ENCODE results near the gene NIM1K. TPM values are rescaled to one million over a fixed set of nuclear protein-coding genes. Genes with fewer than 3 reads are reported as not detected.

The NIM1K gene
- 0.32 and 0.39 TPM in 2 replicates for total RNA-seq
- 0.14 TPM for total RNA-seq (2013)
- polyA plus RNA-seq = 0.13 and 0.33 TPM in 2 replicates
- 0.64 TPM in 1 of 2 replicates, not detected in the other for polyA minus RNA-seq

DNA sequence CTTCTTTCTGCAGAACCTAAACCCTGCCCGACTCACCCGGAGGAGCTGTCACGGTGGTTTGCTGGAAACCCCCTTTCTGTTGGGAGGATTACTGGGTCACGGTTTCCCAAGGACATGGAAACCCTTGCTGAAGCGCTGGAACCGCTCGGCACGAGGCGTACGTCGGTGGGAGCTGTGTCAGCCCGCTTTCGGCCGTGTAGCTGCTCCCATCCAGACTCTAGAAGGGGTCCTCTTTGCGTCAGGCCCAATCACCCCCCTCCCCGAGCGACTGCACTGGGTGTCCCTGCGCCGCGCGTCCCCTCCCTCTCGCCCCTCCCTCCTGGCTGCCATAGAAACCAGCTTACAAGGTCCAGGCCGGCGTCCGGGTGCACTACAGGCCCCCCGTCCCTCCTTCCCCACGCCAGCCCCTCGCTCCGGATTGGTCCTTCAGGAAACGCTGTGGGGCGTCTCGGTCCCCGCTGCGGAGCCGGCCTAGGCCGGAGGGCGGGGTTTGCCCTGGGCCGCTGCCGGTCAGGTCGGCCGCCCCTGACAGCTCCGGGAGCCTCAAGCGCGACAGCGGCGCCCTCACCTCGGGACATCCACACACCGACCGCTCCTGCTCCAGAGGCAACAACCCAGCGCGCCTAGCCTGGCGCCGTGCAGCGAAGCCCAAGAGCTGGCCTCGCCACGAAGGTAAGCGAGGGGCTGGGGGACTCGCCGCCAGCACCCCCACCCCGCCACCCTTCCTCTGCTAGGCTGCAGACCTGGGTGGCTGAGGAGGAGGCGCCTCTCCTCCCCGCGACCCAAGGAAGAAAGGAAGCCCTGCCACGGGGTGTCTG, at the start of gene NIM1K:
NIM1K (plus strand) TSS at position 486 of the 818 bp plus-strand sequence. CDS start 53,551 bp downstream, outside the sequence.
- peak within 1 kb of the TSS; percentile 34 to 66 (median 58) for H3K4me3 ChIP-seq (ENCODE audit: control extremely low read depth in 1 of 5, extremely low read depth in 1 of 5, insufficient read depth in 1 of 5, low read depth in 2 of 5, low read length in 4 of 5)
- ChIA-PET POLR2A (no interaction called here), CTCF (interaction anchor here (0.7 kb wide), 1 partner anchor 33 kb away, joined by 5 read pairs; no protein-coding TSS in a partner anchor)
- no peaks in the 10 kb centered on the region for H3K79me2 ChIP-seq (ENCODE audit: control insufficient read depth, insufficient read depth, low read length)
- intact Hi-C loops (cut with micrococcal nuclease) = loop anchor here (2.0 kb wide), 1 partner anchor 67 kb away; no protein-coding TSS in a partner anchor
- DNase-seq (peak; percentile 49), ATAC-seq (ENCODE audit: low read depth) (peak; percentile 61)
- TF ChIP-seq, protein P1, sequence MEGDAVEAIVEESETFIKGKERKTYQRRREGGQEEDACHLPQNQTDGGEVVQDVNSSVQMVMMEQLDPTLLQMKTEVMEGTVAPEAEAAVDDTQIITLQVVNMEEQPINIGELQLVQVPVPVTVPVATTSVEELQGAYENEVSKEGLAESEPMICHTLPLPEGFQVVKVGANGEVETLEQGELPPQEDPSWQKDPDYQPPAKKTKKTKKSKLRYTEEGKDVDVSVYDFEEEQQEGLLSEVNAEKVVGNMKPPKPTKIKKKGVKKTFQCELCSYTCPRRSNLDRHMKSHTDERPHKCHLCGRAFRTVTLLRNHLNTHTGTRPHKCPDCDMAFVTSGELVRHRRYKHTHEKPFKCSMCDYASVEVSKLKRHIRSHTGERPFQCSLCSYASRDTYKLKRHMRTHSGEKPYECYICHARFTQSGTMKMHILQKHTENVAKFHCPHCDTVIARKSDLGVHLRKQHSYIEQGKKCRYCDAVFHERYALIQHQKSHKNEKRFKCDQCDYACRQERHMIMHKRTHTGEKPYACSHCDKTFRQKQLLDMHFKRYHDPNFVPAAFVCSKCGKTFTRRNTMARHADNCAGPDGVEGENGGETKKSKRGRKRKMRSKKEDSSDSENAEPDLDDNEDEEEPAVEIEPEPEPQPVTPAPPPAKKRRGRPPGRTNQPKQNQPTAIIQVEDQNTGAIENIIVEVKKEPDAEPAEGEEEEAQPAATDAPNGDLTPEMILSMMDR (IDR thresholded peaks at IDR 0.05) = no peak
- TF ChIP-seq EZH2 (IDR thresholded peaks at IDR 0.05; ENCODE audit: borderline replicate concordance, insufficient read depth, low read depth, low read length, poor library complexity, severe bottlenecking) = no peak
- peaks cover 0 to 18% (median 7%) of the 10 kb centered on the region in 4 experiments for H3K27me3 ChIP-seq (replicated peaks in 1 of 4; ENCODE audit: control extremely low read depth in 1 of 4, control insufficient read depth in 3 of 4, insufficient read depth in 4 of 4, low read length in 3 of 4)
- no peak within 1 kb of the TSS for H3K27ac ChIP-seq (ENCODE audit: low read length in 2 of 2)
- Mint-ChIP-seq H3K4me3 (peak within 1 kb of the TSS; percentile 93), H3K27me3 (peaks cover 25% of the 10 kb centered on the region), H3K27ac (peak within 1 kb of the TSS; percentile 26), H3K9me3 (ENCODE audit: insufficient read depth) (peaks cover 4% of the 10 kb centered on the region), H3K4me1 (peaks cover 33% of the 10 kb centered on the region)
- peak within 1 kb of the TSS; percentile 69 for H3K9ac ChIP-seq (ENCODE audit: low read length)
- H3K36me3 ChIP-seq (replicated peaks in 1 of 2; ENCODE audit: control extremely low read depth in 1 of 2, control insufficient read depth in 1 of 2, extremely low read depth in 1 of 2, insufficient read depth in 2 of 2, low read length in 1 of 2) = no peaks in the 10 kb centered on the region
- H2AFZ ChIP-seq (ENCODE audit: insufficient read depth, low read depth, low read length, poor library complexity, severe bottlenecking) = peak within 1 kb of the TSS; percentile 60
- WGBS (ENCODE audit: insufficient coverage) = 3% methylated on average over 55 of the region's 64 CpGs
- H3K9me3 ChIP-seq (ENCODE audit: control extremely low read depth in 1 of 3, control insufficient read depth in 2 of 3, insufficient read depth in 1 of 3, low read length in 2 of 3) = peaks cover 0 to 8% (median 0%) of the 10 kb centered on the region in 3 donors
- peaks cover 21% of the 10 kb centered on the region in 2 donors for H3K4me1 ChIP-seq (ENCODE audit: control insufficient read depth in 2 of 2, insufficient read depth in 2 of 2, low read length in 2 of 2)
- H3K4me2 ChIP-seq (replicated peaks; ENCODE audit: low read depth, low read length, poor library complexity, severe bottlenecking) = peak within 1 kb of the TSS; percentile 95
- no peaks in the 10 kb centered on the region for H4K20me1 ChIP-seq (ENCODE audit: control insufficient read depth, insufficient read depth, low read length, poor library complexity, severe bottlenecking)

DNA sequence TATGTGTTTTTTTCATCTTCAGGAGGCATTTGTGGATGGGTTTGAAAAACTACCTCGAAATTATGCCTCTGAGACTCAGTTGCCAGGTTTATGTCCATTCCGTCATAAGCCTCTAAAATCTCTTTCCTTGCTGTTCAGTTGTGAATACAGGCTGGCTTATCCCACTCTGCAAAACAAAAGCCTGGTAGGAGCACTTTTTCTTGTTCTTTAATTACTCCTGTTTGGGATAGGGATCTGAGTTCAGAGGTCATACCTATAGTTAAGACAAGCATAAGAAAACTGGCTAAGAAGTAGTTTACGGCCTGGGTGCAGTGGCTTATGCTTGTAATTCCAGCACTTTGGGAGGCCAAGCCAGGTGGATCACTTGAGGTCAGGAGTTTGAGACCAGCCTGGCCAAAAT, 47.0 kb upstream of the NIM1K start:
- no peak overlapping the region for H2AFZ ChIP-seq (ENCODE audit: insufficient read depth, low read depth, low read length, poor library complexity, severe bottlenecking)
- ChIA-PET CTCF (no interaction called here), POLR2A (no interaction called here)
- DNase-seq (no peak), ATAC-seq (ENCODE audit: low read depth) (no peak)
- H3K9ac ChIP-seq (ENCODE audit: low read length) = no peak overlapping the region
- Mint-ChIP-seq H3K27ac (no peak overlapping the region), H3K9me3 (ENCODE audit: insufficient read depth) (no peaks in the 10 kb centered on the region), H3K4me3 (no peak overlapping the region), H3K4me1 (peaks cover 3% of the 10 kb centered on the region), H3K27me3 (no peaks in the 10 kb centered on the region)
- H3K4me3 ChIP-seq (ENCODE audit: control extremely low read depth in 1 of 5, extremely low read depth in 1 of 5, insufficient read depth in 1 of 5, low read depth in 2 of 5, low read length in 4 of 5) = no peak overlapping the region
- no peak overlapping the region for H3K4me2 ChIP-seq (replicated peaks; ENCODE audit: low read depth, low read length, poor library complexity, severe bottlenecking)
- 100% methylated on average over 2 of the region's 3 CpGs for WGBS (ENCODE audit: insufficient coverage)
- peaks cover 11 to 23% of the 10 kb centered on the region in 2 experiments for H3K36me3 ChIP-seq (replicated peaks in 1 of 2; ENCODE audit: control extremely low read depth in 1 of 2, control insufficient read depth in 1 of 2, extremely low read depth in 1 of 2, insufficient read depth in 2 of 2, low read length in 1 of 2)
- H3K4me1 ChIP-seq (ENCODE audit: control insufficient read depth in 2 of 2, insufficient read depth in 2 of 2, low read length in 2 of 2) = no peaks in the 10 kb centered on the region
- no peak overlapping the region for H3K27ac ChIP-seq (ENCODE audit: low read length in 2 of 2)
- no peaks in the 10 kb centered on the region for H4K20me1 ChIP-seq (ENCODE audit: control insufficient read depth, insufficient read depth, low read length, poor library complexity, severe bottlenecking)
- intact Hi-C loops (cut with micrococcal nuclease) = no loop called here
- H3K9me3 ChIP-seq (ENCODE audit: control extremely low read depth in 1 of 3, control insufficient read depth in 2 of 3, insufficient read depth in 1 of 3, low read length in 2 of 3) = no peaks in the 10 kb centered on the region
- H3K27me3 ChIP-seq (replicated peaks in 1 of 4; ENCODE audit: control extremely low read depth in 1 of 4, control insufficient read depth in 3 of 4, insufficient read depth in 4 of 4, low read length in 3 of 4) = no peaks in the 10 kb centered on the region
- TF ChIP-seq, protein P1 (IDR thresholded peaks at IDR 0.05) = no peak
- TF ChIP-seq EZH2 (IDR thresholded peaks at IDR 0.05; ENCODE audit: borderline replicate concordance, insufficient read depth, low read depth, low read length, poor library complexity, severe bottlenecking) = no peak
- peaks cover 43% of the 10 kb centered on the region for H3K79me2 ChIP-seq (ENCODE audit: control insufficient read depth, insufficient read depth, low read length)
